Stimulated activated CD8-positive, alpha-beta memory T cell treated with anti-CD3 and anti-CD28 coated beads, Interleukin-15, amount 100 ng/mL, for 4 hours (primary cell): Measurements from ENCODE around the gene TCP1.
A peak's percentile ranks its signal among the peaks of the same experiment; 100 is the strongest.
"Not testable (repeated sequence)": the region's sequence is repeated elsewhere in the genome, so short reads cannot be mapped to it uniquely, and the experiment has no call there.

ENCODE experiments used
- DNase-seq, 2 donors: peaks; one replicate each; pipeline ENCODE4 v3.0.0-alpha.2; 2020; ENCODE audit warnings: low read depth in 2 of 2

Gene TCP1

DNA sequence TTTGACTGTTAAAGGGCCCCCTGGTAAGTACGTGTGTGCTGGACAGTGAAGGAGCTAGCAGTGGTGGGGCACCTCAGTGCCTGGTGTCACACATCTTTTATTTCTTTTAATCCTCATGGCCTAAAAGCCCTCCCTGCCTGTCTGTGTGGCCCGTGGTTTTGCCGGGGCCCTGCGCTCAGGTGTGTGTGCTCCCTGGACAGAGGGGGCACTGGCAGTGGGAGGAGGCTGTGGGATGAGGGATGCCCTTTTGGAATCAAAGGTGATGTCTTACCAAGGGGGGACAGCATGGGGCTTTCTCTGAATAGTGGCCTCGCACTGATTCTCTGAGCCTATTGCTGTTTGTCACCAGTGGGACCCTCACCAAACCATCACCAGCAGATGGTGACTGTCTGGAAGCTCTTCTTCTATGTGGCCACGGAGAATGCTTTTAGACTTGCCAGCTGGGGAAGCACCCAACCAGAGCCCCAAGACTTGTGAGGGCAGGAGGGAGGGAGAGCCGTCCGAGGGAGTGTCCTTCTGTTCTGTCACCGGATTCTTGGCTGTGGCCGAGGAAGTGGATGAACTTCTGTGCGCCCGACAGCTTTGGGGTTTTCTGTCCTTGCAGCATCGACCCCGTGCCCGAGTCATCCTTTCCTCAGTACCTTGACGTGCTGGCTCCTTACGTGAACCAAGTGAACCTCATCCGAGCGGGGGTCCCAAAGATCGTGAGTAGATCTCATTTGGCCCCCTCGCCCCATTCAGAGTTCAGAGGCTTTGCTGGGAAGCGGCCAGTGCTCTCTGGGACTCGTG is 28.7 kb upstream of the TCP1 start:
- no peak for DNase-seq

DNA sequence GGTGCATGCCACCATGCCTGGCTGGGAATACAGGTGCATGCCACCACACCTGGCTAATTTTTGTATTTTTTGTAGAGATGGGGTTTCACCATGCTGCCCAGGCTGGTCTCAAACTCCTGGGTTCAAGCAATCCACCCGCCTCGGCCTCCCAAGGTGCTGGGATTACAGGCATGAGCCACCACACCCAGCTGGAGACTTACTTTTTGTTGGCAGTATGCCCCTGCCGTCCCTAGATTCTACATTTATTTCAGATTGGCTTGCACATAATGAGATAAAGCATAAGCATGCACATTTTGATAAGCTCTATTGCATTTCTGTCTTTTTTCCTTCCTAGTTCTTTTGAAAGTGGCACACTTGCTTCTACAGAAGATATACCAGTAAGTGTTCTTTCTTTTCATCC is 27.4 kb upstream of the TCP1 start:
- not testable (repeated sequence) for DNase-seq

DNA sequence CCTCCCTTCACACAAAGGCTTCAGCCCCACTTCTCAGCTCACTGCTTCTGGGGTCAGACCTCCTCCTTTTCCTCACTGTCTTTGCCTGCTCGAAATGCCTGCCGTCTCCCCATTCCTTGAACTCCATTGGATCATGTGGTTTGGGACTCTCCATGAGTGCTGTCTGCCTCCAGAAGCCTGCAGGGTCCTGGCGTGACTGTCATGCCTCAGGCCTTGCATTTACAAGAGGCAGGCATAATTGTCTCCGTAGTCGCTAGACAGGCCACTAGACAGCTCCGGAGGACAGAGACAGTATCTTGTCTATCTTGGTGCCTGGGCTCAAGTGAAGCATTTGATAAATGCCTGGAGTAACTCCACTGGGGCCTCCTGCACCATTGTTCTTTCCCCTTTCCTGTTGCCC is 26.0 kb upstream of the TCP1 start:
- no peak for DNase-seq

DNA sequence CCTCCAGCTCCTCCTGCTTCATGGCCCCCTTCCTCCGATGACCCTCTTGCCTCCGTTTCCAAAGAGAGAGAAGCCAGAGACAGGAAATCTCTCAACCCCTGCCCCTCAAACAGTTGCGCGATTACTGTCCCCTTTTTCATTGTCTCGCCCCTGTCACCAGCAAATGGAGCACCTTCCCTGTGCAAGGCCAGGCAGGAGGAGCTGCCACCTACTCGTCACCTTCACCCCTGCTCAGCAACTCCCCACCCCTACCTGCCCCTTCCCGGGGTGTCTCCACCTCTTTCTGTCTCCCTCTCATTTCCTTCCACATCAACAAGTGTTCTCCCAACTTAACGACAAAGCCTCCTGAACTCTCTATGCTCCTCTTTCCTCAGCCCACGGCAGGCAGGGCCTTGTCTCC is 24.4 kb upstream of the TCP1 start:
- DNase-seq: no peak

DNA sequence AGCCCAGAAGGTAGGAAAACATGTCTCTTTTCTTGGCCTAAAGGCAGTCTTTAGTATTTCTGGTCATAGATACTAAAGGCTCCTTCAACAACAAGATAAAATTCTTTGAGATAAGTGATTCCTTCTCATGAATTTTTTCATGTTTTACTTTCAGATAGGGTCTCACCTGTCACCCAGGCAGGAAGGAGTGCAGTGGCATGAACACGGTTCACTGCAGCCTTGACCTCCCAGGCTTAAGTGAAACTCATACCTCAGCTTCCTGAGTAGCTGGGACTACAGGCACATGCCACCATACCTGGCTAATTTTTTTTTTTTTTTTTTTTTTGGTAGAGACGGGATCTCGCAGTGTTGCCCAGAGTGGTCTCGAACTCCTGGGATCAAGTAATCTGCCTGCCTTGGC is 19.7 kb upstream of the TCP1 start:
- no peak for DNase-seq

DNA sequence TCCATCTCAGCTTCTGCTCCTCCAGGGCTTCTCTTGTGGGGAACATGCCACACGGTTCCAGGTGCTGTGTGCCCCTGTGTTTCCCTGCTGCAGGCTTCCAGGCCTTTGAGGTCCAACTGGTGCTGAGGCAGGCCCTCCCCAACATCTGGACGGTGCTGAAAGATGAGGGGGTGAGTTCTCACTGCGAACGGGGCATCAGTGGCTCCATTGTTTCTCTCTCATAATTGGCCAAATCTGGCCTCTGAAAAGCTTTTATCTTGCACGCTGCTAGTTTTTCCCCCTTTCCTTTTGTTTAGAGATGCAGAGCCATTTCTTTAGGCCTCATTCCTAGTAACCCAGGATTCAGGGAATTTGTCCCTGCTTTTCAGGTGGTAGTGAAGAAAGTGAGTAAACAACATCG is 19.2 kb upstream of the TCP1 start:
- DNase-seq: no peak

DNA sequence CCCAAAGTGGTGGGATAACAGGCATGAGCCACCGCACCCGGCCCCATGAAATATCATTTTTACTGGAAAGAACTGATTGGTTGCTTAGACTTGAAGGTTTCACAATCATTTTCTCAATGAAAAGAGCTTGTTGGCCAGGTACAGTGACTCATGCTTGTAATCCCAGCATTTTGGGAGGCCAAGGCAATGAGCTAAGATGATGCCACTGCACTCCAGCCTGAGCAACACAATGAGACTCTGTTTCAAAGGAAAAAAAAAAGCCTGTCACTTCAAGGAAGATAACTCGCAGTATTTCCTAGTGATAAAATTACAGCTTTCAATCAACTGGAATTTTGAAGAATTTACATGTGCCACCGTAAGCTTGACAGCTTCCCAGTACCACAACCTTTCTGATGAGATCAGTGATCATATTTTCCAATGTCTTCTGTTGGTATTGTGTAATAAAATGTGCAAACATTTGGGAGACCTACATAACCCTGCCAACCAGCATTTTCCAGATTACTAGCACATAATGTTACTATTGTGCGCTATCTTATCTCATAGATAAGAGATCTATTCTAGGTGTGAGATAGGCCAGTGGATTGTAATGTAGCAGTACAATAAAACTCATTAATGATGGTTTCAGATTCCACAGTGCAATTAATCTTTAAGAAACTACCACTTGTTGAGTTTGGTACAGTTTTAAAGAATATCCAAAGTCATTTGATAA is 17.9 kb upstream of the TCP1 start:
- no peak for DNase-seq

DNA sequence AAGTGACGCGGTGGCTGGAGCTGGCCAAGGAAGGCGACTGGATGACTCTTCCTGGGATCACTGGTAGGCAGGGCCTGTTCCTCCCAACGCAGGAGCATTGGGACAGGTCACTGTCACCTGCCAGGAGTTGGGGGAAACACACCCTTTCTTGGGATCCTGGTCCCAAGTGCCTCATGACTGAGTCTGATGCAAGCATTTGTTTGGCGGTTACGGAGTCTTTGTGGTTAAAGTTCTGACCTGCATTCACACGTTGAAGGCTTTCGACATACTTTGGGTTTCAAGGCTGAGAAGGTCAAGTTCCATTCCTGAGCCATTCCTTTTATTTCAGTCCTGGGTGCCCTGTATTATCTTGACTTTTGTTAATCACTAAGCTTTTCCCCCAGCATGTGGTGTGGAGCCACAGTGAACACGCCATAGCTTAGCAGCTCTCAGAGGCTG is 16.6 kb upstream of the TCP1 start:
- no peak for DNase-seq

DNA sequence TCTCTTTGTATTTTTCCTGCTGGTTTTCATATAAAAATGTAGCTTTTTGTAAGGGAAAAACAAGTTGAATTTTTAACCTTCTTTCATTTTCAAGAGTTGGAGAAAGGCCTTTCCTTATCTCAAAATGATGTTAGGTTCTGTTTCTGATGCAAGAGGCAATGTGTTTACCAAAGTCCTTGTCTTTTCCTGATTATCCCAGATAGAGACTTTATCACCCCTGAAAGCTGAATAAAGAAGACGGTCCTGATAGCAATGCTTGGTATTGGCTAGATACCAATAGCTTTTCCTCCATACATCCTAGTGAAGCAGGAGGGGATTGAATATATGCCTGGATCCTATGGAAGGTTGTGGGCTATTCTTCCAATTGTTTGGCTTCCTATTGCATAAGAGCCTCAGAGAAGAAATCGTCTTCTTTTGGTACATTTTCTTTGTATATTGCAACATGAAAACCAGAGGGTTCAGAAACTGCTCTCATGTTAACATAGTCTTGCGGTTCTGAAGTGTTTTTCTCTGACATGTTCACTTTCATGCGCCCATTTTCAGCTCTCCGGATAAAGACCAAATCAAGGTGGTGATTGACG is 16.1 kb upstream of the TCP1 start:
- DNase-seq: no peak

DNA sequence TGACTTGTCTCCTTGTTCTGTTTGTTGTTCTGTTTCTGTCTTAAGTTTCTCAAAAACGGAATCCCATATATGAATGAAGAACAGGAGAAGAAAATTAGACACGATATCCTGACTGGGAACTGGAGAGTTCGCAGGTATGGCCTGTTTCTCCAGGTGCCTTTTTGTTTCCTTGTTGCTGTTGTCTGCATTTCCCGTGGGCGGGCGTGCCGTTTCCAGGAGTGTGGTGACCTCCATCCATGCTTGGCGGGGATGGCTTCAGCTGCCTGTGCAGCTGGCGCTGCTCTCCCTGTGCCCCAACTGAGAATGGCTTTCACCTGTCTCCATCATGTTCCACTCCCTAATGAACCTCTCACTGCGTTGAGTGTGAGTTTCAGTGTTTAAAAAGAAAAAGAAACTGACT is 15.1 kb upstream of the TCP1 start:
- no peak for DNase-seq

DNA sequence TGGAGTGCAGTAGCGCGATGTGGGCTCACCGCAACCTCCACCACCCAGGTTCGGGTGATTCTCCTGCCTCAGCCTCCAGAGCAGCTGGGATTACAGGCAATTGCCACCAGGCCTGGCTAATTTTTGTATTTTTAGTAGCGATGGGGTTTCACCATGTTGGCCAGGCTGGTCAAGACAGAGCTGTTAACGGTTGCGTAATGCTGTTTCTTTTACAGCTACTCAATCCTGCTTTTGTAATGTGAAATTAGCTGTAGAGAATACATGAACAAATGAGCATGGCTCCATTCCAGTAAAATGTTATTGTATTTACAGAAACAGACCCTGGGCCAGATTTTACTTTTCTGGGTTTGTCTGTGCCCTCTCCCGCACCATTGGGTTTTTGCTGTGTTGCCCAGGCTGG is 12.5 kb upstream of the TCP1 start:
- no peak for DNase-seq

DNA sequence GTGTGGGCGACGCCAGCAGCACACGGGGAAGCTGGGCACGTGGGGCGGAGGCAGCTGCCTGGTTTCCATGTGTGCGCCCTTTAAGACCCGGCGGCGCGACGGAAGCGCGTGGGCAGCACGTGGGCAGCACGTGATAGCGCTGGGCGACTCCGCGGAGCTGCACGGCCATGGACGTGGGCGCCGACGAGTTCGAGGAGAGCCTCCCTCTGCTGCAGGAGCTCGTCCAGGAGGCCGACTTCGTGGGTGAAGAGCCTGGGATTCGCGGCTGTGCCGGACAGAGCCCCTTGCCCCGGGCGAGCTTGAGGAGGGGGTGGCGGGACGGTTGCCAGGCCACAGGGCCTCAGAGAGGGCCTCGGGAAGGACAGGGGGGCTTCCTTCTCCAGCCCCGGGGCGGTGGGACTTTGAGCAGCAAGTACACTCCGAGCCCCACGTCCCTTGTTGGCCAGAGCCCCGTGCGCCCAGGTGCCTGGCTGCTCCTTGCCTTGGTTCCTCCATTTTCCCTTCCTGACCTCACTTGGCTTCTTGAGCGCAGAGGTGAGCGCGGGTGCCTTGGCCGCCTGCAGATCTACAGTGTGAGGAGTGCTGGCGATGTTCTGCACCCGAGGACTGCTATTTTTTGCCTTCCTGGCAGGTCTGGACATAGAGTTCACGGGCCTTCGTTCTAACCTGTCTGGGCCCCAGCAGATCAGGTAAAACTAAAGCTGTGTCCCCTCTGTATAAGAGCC is 10.9 kb upstream of the TCP1 start, which contains the start of gene PNLDC1:
PNLDC1 (plus strand) TSS at position 136 of the 725 bp plus-strand sequence; CDS start at position 168, 32 bp downstream.
- no peak for DNase-seq

DNA sequence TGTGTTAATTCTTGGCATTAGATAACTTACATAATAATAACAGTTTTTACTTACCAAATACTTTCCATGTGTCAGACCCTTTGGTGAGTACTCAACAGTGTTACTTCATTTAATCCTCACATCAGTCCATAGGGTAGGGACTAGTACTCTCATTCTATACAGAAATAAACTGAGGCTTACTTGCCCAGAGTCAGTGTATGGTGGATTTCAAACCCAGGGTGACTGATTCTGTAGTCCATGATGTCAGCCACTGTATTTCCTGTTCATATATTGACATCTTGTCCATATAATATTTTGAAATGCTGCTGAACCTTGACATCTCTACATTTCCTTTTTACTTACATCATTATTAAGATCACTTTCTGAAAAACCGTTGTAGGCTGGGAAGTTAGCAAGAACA is 8.2 kb upstream of the TCP1 start:
- DNase-seq: no peak

DNA sequence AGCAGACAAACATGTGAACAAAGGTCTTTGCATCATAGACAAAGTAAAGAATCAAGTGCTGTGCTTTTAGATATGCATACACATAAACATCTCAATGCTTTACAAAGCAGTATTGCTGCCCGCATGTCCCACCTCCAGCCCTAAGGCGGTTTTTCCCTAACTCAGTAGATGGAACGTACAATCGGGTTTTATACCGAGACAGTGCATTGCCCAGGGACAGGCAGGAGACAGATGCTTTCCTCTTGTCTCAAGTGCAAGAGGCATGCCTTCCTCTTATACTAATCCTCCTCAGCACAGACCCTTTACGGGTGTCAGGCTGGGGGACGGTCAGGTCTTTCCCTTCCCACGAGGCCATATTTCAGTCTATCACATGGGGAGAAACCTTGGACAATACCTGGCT is 5.6 kb upstream of the TCP1 start:
- not testable (repeated sequence) for DNase-seq

DNA sequence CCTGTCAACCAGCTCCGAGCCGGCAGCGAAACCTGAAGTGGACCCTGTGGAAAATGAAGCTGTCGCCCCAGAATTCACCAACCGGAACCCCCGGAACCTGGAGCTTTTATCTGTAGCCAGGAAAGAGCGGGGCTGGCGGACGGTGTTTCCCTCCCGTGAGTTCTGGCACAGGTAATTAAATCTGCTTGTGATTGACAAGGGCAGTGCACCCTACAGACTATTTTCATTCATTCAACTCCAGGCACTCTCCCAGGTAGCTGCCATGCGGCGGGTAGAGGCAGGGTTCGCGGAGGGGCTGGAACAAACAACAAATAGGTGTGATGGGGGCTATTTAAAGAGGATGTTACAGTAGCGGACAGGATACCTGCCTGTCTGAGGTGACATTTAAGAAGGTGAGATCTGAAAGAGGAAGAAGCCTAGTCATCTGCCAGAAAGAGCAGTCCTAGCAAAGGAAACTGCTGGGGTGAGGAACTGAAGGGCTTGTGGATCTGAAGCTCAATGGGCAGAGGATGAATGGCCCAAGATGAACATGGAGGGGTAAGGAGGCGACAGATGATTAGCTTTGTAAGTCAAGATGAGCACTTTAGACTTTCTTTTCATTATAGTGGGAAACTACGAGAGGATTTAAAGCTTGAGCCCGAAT is 1.7 kb upstream of the TCP1 start:
- peak in 1 of 2 donors; percentile 2 for DNase-seq

DNA sequence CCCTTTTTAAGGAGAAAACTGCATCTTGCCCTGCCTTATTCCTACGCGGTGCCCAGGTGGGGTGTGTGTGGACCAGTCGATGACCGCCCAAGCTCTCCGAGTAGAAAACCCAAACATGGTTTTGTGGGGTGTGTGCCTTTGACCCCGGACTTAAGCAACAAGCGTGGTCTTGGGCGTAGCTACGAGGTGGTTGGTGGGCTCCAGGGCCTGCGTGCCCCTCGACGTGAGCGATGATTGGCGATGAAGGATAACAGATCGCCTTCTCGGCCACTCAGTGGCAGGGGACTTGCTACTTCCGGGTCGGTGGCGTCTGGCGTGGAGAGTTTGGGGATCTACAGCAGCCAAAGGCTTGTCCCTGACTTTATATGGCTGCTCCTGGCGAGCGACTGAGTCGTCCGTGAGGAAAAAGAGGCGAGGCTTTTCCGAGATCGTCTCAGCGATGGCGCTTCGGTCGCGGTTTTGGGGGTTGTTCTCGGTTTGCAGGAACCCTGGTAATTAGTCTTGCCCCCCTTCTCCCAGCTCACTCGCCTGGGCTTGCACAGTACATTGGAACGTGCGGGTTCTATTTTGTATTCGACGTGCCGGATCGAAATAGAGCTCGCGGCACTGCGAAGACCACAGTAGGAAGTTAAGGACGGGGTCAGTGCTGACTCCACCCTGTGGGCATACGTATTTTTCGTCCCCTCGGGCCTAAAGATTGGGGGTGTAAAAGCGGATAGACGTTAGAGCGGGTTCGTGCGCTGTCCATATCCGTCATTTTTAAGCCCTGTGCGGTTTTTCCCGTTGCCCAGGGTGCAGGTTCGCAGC is 950 bp upstream of the TCP1 start, which contains the start of gene MRPL18:
MRPL18 (plus strand) TSS at position 319 of the 807 bp plus-strand sequence; CDS start at position 440, 121 bp downstream.
- DNase-seq: peak; percentile 74 to 83

DNA sequence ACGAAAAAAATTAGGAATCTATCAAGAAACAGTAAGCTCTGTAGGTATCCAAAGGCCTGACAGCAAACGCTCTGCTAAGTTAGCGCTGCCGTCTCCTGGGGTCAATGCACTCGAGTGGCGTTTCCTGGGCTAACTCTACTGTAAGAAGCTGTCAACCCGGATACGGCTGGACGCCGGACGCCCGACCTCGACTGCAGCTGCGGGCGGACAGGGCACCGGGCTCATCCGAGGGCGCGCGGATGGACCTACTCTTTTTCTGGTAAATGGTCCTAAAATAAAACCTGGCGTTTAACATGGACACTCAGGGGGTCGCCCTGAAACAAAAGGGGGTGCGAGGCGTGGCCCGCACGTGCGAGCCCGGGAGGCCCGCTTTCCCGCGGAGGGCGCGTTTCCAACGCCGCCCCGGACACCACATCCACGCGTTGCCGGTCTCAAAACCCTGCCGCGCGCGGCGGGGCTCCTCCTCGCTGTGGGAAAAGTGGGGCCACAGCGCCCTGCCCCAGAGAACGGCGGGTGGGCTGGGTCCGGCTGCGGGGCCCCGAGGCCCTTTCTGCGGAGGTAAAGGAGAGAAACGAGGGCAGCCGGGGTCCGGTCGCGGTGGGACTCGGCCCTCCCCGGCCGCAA is 537 bp downstream of the TCP1 start:
- DNase-seq: no peak

DNA sequence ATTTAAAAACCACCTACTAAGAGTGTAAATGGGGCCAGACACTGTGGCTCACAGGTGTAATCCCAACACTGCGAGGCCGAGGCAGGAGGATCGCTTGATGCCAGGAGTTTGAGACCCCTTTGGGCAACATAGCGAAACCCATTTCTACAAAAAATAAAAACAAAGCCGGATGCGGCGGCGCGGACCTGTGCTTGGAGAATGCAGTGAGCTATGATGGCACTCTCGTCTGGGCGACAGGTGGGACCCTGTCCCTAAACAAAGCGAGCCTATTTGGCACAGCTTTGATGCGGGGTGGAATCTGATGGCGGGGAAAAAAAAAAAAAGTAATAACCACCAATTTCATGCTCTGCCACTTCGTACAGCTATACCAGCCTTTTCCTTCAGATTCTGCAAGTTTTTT is 1.1 kb downstream of the TCP1 start:
- no peak for DNase-seq

DNA sequence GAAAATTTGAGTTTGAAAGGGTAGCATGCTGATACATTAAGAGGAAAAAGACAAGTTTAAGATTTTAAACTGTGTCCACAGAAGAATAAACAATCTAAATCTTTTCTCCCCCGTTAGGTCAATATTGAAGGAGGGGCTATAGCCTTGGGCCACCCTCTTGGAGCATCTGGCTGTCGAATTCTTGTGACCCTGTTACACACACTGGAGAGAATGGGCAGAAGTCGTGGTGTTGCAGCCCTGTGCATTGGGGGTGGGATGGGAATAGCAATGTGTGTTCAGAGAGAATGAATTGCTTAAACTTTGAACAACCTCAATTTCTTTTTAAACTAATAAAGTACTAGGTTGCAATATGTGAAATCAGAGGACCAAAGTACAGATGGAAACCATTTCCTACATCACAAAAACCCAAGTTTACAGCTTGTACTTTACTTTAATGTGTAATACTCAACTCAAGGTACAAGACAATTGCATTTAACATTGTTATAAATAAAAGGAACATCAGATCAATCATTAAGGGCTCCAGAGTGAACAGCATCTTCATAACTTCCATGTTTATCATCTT is 10.8 kb downstream of the TCP1 start:
- no peak for DNase-seq

DNA sequence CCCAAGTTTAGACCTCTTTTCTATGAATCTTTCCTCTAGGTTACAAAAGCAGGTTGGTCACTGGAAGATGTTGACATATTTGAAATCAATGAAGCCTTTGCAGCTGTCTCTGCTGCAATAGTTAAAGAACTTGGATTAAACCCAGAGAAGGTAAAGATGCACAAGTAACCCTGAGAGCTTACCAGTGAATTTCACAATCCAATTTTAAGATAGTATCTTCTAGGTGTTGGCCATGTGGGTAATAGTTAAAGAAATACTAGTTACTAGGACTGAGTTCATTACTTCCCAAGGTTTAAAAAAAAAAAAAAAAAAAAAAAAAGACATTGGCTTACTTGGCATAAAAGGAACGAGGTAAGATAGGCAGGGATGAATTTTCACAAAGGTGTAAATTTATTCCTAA is 11.3 kb downstream of the TCP1 start:
- no peak for DNase-seq
